OCI-M1 (cell line): ENCODE measurements around the gene UBTD2.

Source experiments
- DNase-seq: peaks from one replicate; lab custom pipeline; 2025; lab: John Stamatoyannopoulos, UW

UBTD2 gene

GRCh38 chr5:172171118-172171517 is 112.4 kb downstream of the UBTD2 start:
- DNase-seq: no peak

DNA sequence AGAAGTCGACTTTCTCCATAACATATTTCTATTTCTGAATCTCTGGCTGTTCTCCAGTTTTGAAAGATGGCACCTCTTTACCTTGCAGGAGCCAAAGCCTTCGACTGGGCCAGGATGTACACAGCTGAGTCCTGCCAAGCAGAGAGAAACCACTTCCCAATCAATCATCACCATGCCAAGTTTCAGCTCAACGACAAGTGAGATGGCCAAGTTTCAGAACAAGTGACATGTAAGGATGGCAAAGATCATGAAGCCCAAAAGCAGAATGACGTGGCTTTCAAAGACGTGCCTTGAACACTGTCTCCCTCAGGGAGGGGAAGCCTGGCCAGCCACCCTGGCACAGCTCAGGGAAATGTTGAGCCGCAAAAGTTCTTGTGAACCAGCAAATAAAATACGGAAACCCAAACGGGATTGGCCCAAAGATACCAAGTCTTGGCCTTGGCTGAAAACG is 113.3 kb downstream of the UBTD2 start:
- DNase-seq: no peak

DNA sequence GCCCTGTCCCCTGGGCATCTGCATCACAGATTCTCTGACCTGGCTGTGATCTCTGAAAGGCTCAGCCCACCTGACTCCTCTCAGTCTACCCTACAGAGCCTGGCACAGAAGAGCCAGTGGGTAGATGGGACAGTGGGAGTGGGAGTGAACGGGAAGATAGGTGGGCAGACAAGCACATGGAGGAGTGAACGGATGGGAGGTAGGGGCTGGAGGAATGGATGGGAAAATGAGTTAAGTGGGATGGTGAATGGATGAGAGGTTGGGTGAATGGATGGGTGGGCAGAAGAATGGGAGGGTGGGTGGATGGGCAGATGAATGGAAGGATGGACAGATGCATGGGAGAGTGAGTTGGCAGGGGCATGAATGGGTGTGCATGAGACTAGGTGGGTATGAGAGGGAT is 114.3 kb downstream of the UBTD2 start:
- no peak for DNase-seq

DNA sequence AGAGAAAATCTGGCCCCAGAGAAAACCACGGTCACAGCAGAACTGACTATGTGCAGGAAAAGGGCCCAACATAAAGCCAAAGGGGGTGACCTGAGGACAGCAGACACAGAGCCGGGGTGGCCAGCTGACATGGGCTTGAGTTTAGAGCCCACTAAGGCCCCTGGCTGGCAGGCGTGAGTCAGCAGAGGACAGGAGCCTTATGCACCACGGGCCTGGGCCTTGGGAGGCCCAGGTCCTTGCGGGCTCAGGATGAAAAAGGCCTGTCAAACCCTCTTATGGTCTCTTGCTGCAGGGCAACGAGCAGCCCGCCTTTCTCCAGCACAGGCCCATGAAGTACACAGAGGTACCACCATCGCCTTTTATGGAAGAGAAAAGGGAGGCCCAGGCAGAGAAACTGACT is 115.3 kb downstream of the UBTD2 start:
- no peak for DNase-seq

DNA sequence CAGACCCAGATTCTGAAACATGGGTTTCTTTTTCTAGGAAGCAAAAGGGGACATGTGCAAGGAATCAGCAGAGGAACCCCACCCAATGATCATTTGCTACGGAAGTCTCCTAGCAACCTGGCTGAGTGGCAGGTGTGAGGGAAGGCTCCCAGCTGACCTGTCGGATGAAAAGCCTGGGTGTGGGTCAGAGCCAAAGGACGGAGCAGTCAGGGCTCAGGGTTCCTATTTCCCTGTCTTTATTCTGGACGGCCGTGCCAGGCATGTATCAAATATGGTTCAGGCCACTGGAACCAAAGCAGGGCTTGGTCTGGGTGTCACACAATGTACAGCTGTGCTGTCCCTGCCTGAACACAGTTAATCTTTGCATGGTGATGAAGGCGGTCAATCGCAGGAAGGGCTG is 115.7 kb downstream of the UBTD2 start:
- DNase-seq: no peak

DNA sequence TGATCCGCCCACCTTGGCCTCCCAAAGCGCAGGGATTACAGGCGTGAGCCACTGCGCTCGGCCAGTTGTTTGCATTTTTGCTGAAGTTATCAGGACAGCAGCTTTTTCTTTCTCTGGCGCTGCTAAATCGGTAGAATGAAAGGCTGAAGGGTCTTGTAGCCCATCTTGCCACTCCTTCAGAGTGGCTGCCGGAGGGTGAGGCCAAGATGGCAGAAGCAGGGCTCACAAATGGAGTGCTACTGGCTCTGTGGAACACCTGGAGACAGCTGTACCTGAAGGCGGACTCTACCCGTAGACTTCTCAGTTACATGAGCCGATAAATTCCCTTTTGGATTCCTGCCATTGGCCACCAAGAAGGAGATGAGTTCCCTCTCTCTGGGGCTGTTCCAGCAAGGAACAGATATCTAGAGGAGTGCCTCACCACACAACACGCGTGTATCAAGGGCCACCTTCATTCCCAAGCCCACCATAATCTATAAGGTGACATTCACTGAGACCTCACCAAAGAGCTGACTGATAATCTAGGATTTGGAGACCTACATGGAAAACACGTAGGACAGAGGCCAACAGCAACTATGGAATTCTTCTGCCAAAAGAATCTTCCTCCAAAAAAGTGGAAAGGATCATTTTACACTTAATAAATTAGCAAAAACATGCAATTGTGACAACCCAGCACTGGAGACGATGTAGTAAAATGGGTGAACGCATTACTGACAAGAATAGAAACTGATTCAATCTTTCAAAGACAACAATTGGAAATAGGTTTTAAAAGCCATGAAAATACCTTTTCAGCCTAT is 117.3 kb downstream of the UBTD2 start:
- no peak for DNase-seq

DNA sequence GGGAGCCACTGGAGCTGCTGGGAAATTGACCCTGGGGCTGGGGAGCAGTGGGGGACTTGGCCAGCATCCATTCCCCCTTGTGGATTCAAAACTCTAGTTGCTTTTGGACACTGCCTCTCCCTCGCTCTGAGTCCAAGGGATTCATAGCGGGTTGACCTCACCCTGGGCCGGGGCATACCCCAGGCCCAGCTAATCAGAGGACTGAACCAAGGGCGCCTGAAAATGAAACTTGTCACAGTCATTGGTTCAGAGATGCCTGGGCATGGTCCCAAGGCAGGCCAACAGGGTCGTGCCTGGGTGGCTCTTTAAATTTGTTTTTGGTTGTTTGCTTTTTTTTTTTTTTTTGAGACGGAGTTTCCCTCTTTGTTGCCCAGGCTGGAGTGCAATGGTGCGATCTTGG is 118.1 kb downstream of the UBTD2 start:
- DNase-seq: no peak

GRCh38 chr5:172164769-172165212 is 118.8 kb downstream of the UBTD2 start:
- no peak for DNase-seq

- DNase-seq: no peak
Measured at GRCh38 chr5:172163346-172163745, 120.2 kb downstream of the UBTD2 start.

DNA sequence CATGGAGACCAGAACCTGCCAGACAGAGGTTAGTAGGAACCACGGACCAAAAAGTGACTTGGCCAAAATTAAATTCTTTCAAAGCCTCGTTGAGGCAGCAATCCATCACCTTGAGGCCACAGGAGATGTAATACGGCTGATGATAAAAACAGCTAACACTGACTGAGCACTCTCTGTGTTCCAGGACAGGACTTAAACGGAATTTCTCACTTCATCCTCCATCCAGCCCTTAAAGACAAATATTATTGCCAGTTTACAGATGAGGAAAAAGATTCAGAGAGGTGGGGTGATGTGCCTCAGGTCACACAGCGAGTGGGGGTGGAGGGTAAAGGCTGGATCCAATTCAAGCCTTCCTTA is 120.6 kb downstream of the UBTD2 start:
- DNase-seq: no peak

- DNase-seq: no peak
Measured at GRCh38 chr5:172162323-172162986, 121.1 kb downstream of the UBTD2 start.

- DNase-seq: no peak
Measured at GRCh38 chr5:172160506-172160905, 123.1 kb downstream of the UBTD2 start.
